ENCODE measurements around the gene DNMBP.

GRCh38 chr10:99858849-99859248 is 150.9 kb downstream of the DNMBP start:
- TF ChIP-seq POLR2AphosphoS5 (IDR thresholded peaks at IDR 0.05): no peak
- TF ChIP-seq, protein P1, sequence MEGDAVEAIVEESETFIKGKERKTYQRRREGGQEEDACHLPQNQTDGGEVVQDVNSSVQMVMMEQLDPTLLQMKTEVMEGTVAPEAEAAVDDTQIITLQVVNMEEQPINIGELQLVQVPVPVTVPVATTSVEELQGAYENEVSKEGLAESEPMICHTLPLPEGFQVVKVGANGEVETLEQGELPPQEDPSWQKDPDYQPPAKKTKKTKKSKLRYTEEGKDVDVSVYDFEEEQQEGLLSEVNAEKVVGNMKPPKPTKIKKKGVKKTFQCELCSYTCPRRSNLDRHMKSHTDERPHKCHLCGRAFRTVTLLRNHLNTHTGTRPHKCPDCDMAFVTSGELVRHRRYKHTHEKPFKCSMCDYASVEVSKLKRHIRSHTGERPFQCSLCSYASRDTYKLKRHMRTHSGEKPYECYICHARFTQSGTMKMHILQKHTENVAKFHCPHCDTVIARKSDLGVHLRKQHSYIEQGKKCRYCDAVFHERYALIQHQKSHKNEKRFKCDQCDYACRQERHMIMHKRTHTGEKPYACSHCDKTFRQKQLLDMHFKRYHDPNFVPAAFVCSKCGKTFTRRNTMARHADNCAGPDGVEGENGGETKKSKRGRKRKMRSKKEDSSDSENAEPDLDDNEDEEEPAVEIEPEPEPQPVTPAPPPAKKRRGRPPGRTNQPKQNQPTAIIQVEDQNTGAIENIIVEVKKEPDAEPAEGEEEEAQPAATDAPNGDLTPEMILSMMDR (IDR thresholded peaks at IDR 0.05): no peak
- TF ChIP-seq POLR2A (IDR thresholded peaks at IDR 0.05): no peak
